Measurements from ENCODE around the gene TK2. TPM values are rescaled to one million over a fixed set of nuclear protein-coding genes. Genes with fewer than 3 reads are reported as not detected.
"Not testable (repeated sequence)": the region's sequence is repeated elsewhere in the genome, so short reads cannot be mapped to it uniquely, and the experiment has no call there.

TK2 gene
- polyA plus RNA-seq, 2 donors = 5.9 to 8.3 TPM

DNA sequence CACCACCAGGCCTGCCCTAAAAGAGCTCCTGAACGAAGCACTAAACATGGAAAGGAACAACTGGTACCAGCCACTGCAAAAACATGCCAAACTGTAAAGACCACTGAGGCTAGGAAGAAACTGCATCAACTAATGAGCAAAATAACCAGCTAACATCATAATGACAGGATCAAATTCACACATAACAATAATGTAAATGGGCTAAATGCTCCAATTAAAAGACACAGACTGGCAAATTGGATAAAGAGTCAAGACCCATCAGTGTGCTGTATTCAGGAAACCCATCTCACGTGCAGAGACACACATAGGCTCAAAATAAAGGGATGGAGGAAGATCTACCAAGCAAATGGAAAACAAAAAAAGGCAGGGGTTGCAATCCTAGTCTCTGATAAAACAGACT lies 52.0 kb downstream of the TK2 start:
- not testable (repeated sequence) for H3K4me3 ChIP-seq (ENCODE audit: low read depth in 1 of 2, low read length in 2 of 2); H3K27ac ChIP-seq (ENCODE audit: low read depth in 2 of 2, low read length in 1 of 2); H3K9me3 ChIP-seq (ENCODE audit: control insufficient read depth in 2 of 2, insufficient read depth in 1 of 2, low read depth in 1 of 2, low read length in 1 of 2); H3K4me1 ChIP-seq (ENCODE audit: control insufficient read depth in 2 of 2, insufficient read depth in 2 of 2, low read length in 1 of 2); H3K27me3 ChIP-seq (ENCODE audit: control insufficient read depth in 1 of 2, insufficient read depth in 2 of 2, low read length in 2 of 2); H3K36me3 ChIP-seq (ENCODE audit: control insufficient read depth in 2 of 2, insufficient read depth in 2 of 2, low read length in 1 of 2)
- 80 to 90% methylated on average over 1 of the region's 2 CpGs for WGBS, 2 donors

DNA sequence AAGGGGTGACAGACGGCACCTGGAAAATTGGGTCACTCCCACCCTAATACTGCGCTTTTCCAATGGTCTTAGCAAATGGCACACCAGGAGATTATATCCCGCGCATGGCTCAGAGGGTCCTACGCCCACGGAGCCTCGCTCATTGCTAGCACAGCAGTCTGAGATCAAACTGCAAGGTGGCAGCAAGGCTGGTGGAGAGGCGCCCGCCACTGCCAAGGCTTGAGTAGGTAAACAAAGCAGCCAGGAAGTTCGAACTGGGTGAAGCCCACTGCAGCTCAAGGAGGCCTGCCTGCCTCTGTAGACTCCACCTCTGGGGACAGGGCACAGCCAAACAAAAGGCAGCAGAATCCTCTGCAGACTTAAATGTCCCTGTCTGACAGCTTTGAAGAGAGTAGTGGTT lies 53.7 kb downstream of the TK2 start:
- H3K36me3 ChIP-seq (ENCODE audit: control insufficient read depth in 2 of 2, insufficient read depth in 2 of 2, low read length in 1 of 2); H3K27me3 ChIP-seq (ENCODE audit: control insufficient read depth in 1 of 2, insufficient read depth in 2 of 2, low read length in 2 of 2); H3K9me3 ChIP-seq (ENCODE audit: control insufficient read depth in 2 of 2, insufficient read depth in 1 of 2, low read depth in 1 of 2, low read length in 1 of 2); H3K4me1 ChIP-seq (ENCODE audit: control insufficient read depth in 2 of 2, insufficient read depth in 2 of 2, low read length in 1 of 2); H3K4me3 ChIP-seq (ENCODE audit: low read depth in 1 of 2, low read length in 2 of 2); H3K27ac ChIP-seq (ENCODE audit: low read depth in 2 of 2, low read length in 1 of 2): not testable (repeated sequence)
- WGBS, 2 donors = 92 to 96% methylated on average over 3 to 10 of the region's 10 CpGs

DNA sequence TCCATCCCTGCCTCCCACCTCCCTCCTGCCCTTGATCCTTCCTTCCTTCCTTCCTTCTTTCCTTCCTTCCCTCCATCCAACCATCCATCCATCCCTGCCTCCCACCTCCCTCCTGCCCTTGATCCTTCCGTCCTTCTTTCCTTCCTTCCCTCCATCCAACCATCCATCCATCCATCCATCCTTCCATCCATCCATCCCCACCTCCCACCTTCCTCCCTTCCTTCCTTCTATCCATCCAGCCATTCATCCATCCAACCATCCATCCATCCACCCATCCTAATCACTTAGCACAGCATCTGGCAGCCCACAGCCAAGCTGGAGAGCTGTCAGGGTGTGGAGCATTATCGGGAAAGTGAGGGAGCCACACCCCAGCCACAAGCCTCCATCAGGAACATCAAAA lies 54.5 kb downstream of the TK2 start:
- no peaks in the 10 kb centered on the region for H3K9me3 ChIP-seq (ENCODE audit: control insufficient read depth in 2 of 2, insufficient read depth in 1 of 2, low read depth in 1 of 2, low read length in 1 of 2)
- H3K27me3 ChIP-seq (ENCODE audit: control insufficient read depth in 1 of 2, insufficient read depth in 2 of 2, low read length in 2 of 2) = no peaks in the 10 kb centered on the region
- no peaks in the 10 kb centered on the region for H3K36me3 ChIP-seq (ENCODE audit: control insufficient read depth in 2 of 2, insufficient read depth in 2 of 2, low read length in 1 of 2)
- no peak overlapping the region for H3K4me3 ChIP-seq (ENCODE audit: low read depth in 1 of 2, low read length in 2 of 2)
- H3K27ac ChIP-seq (ENCODE audit: low read depth in 2 of 2, low read length in 1 of 2) = no peak overlapping the region
- WGBS, 2 donors = 88 to 92% methylated on average over 2 of the region's 2 CpGs
- no peaks in the 10 kb centered on the region for H3K4me1 ChIP-seq (ENCODE audit: control insufficient read depth in 2 of 2, insufficient read depth in 2 of 2, low read length in 1 of 2)

DNA sequence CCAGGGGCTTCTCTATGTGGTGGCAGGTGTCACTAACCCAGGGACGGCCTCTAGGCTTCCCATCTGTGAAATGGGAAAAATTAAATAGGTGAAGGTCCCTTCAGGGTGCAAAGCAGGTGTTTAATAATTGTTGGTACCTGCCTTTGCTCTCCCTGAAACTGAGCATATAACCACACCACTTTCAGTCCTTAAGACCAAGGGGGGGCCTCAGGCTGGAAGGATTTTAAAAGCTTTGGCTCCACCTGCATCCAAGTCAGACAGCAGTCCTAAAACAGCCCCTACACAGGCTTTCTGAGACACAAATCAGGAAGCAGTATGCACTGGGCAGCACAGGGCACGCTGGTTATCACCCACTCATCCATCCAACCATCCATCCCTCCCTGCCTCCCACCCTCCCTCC lies 55.0 kb downstream of the TK2 start:
- Histone ChIP-seq H3K27me3 (ENCODE audit: control insufficient read depth in 1 of 2, insufficient read depth in 2 of 2, low read length in 2 of 2) (no peaks in the 10 kb centered on the region), H3K9me3 (ENCODE audit: control insufficient read depth in 2 of 2, insufficient read depth in 1 of 2, low read depth in 1 of 2, low read length in 1 of 2) (no peaks in the 10 kb centered on the region), H3K36me3 (ENCODE audit: control insufficient read depth in 2 of 2, insufficient read depth in 2 of 2, low read length in 1 of 2) (no peaks in the 10 kb centered on the region), H3K27ac (ENCODE audit: low read depth in 2 of 2, low read length in 1 of 2) (no peak overlapping the region), H3K4me3 (ENCODE audit: low read depth in 1 of 2, low read length in 2 of 2) (no peak overlapping the region), H3K4me1 (ENCODE audit: control insufficient read depth in 2 of 2, insufficient read depth in 2 of 2, low read length in 1 of 2) (no peaks in the 10 kb centered on the region)
- 94% methylated on average over 2 of the region's 2 CpGs for WGBS, 2 donors

DNA sequence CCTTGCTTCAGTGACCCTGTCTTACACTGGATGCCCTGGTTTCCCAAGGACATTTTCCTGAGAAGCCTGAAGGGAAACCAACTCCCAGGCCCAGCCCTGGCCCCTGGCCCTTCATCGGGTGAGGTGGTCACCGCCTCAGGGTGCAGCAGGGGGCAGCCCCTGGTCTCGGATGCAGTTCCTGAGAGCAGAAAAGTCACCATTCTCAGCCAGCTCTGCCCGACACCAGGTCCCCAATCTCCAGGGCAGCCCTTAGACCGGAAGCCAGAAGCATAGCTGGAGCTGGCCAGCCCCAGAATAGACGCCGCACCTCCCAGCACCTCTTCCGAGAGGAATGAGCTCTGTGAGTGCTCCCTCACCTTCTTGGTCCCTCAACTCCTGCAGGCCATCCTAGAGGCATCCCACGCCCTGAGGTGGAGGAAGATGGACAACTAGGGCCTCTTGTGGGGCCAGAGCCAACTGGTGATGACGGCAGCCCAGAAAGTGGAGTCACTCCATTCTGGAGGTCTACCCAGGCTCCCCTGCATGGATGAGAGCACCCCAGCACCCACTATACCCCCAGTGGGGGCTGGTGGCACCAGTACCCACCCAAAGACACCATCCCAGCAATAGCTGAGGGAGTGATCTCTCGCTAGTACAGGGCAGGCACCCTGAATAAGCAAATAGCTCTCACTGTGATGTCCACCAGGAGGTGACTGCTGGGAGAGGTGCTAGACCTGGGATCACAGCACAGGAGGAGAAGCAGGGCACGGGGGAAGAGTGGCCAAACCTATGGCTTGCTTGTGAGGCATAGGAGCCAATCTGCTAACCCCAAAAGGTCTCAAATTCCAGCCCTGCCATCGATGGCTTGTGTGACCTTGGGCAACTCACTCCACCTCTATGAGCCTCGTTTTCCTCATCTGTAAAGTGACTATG lies 56.2 kb downstream of the TK2 start:
- WGBS, 2 donors = 92 to 93% methylated on average over 14 of the region's 14 CpGs
- H3K4me3 ChIP-seq (ENCODE audit: low read depth in 1 of 2, low read length in 2 of 2) = no peak overlapping the region
- H3K36me3 ChIP-seq (ENCODE audit: control insufficient read depth in 2 of 2, insufficient read depth in 2 of 2, low read length in 1 of 2) = no peaks in the 10 kb centered on the region
- H3K27ac ChIP-seq (ENCODE audit: low read depth in 2 of 2, low read length in 1 of 2) = no peak overlapping the region
- H3K27me3 ChIP-seq (ENCODE audit: control insufficient read depth in 1 of 2, insufficient read depth in 2 of 2, low read length in 2 of 2) = no peaks in the 10 kb centered on the region
- no peaks in the 10 kb centered on the region for H3K4me1 ChIP-seq (ENCODE audit: control insufficient read depth in 2 of 2, insufficient read depth in 2 of 2, low read length in 1 of 2)
- no peaks in the 10 kb centered on the region for H3K9me3 ChIP-seq (ENCODE audit: control insufficient read depth in 2 of 2, insufficient read depth in 1 of 2, low read depth in 1 of 2, low read length in 1 of 2)

DNA sequence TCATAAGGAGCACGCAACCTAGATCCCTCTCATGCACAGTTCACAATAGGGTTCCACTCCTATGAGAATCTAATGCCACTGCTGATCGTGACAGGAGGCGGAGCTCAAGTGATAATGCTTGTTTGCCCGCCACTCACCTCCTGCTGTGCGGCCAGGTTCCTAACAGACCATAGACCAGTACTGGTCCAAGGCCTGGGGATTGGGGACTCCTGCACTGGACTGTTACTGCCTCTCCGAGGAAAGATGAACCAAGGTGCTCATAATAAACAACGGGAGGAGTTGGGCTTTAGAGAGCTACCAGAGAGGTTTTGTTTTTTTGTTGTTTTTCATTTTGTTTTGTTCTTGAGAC lies 58.2 kb downstream of the TK2 start:
- Histone ChIP-seq H3K36me3 (ENCODE audit: control insufficient read depth in 2 of 2, insufficient read depth in 2 of 2, low read length in 1 of 2) (no peaks in the 10 kb centered on the region), H3K9me3 (ENCODE audit: control insufficient read depth in 2 of 2, insufficient read depth in 1 of 2, low read depth in 1 of 2, low read length in 1 of 2) (no peaks in the 10 kb centered on the region), H3K4me1 (ENCODE audit: control insufficient read depth in 2 of 2, insufficient read depth in 2 of 2, low read length in 1 of 2) (peaks cover 2 to 3% of the 10 kb centered on the region in 2 donors), H3K27ac (ENCODE audit: low read depth in 2 of 2, low read length in 1 of 2) (no peak overlapping the region), H3K27me3 (ENCODE audit: control insufficient read depth in 1 of 2, insufficient read depth in 2 of 2, low read length in 2 of 2) (no peaks in the 10 kb centered on the region), H3K4me3 (ENCODE audit: low read depth in 1 of 2, low read length in 2 of 2) (no peak overlapping the region)
- WGBS, 2 donors = 77 to 89% methylated on average over 7 of the region's 7 CpGs

DNA sequence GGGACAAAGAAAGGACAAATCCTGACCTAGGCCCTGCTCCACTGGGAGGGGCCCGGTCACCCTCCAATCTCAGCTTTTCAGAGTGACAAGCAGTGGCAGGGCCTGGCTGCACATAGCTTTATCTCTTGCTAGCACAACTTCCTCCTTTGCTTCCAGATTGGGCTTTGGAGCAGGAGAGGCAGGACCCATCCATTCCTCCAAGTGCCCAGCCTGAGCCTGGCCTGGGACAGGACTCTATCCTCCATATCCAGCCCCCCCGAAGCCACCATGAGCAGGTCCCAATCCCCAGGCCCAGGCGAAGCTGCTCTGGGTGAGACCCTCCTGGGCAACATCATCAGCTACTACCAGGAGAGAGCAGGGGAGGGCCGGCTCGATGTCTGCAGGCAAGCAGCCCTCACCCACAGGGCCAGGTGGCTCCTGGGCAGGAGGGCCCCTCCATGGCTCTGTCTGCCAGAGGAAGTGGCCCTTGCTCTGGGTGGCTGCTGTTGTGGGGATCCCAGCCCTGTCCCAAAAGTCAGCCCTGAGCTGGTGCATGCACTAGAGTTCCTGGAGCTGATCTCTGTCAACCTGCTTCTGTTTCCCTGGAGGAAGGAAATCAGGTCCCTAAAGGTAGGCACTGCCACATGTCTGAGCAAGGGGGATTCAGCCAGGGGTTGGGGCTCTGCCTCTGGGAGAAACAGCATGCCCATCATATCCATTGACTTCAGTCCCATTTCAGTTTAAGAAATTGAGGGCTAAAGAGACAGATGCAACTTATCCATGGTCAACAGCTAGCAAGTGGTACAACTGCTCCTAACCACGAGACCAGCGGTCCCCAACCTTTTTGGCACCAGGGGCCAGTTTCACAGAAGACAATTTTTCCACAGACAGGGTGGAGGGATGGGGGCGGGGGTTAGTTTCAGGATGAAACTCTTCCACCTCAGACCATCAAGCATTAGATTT lies 58.9 kb downstream of the TK2 start:
- Histone ChIP-seq H3K4me3 (ENCODE audit: low read depth in 1 of 2, low read length in 2 of 2) (no peak overlapping the region), H3K9me3 (ENCODE audit: control insufficient read depth in 2 of 2, insufficient read depth in 1 of 2, low read depth in 1 of 2, low read length in 1 of 2) (no peaks in the 10 kb centered on the region), H3K27me3 (ENCODE audit: control insufficient read depth in 1 of 2, insufficient read depth in 2 of 2, low read length in 2 of 2) (no peaks in the 10 kb centered on the region), H3K4me1 (ENCODE audit: control insufficient read depth in 2 of 2, insufficient read depth in 2 of 2, low read length in 1 of 2) (peaks cover 2 to 6% of the 10 kb centered on the region in 2 donors), H3K36me3 (ENCODE audit: control insufficient read depth in 2 of 2, insufficient read depth in 2 of 2, low read length in 1 of 2) (no peaks in the 10 kb centered on the region), H3K27ac (ENCODE audit: low read depth in 2 of 2, low read length in 1 of 2) (no peak overlapping the region)
- 85% methylated on average over 8 of the region's 8 CpGs for WGBS, 2 donors

DNA sequence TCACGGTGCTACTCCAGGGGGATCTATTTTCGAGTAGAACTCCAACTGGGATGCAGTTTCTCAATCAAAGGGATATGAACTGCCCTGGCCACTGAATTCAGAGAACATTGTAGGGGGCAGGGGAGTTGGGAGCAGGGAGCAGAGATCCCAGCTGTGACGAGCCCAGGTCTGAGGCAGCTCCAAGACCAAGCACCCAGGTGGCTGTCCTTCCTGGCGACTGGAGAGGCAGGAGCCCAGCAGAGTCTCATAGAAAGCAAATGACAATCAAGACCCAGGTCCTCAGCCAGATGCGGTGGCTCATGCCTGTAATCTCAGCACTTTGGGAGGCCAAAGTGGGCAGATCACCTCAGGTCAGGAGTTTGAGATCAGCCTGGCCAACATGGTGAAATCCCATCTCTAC lies 60.1 kb downstream of the TK2 start:
- Histone ChIP-seq H3K27me3 (ENCODE audit: control insufficient read depth in 1 of 2, insufficient read depth in 2 of 2, low read length in 2 of 2) (no peaks in the 10 kb centered on the region), H3K36me3 (ENCODE audit: control insufficient read depth in 2 of 2, insufficient read depth in 2 of 2, low read length in 1 of 2) (no peaks in the 10 kb centered on the region), H3K27ac (ENCODE audit: low read depth in 2 of 2, low read length in 1 of 2) (no peak overlapping the region), H3K9me3 (ENCODE audit: control insufficient read depth in 2 of 2, insufficient read depth in 1 of 2, low read depth in 1 of 2, low read length in 1 of 2) (no peaks in the 10 kb centered on the region), H3K4me3 (ENCODE audit: low read depth in 1 of 2, low read length in 2 of 2) (no peak overlapping the region), H3K4me1 (ENCODE audit: control insufficient read depth in 2 of 2, insufficient read depth in 2 of 2, low read length in 1 of 2) (peaks cover 2 to 6% of the 10 kb centered on the region in 2 donors)
- WGBS, 2 donors = 90 to 92% methylated on average over 5 of the region's 5 CpGs

DNA sequence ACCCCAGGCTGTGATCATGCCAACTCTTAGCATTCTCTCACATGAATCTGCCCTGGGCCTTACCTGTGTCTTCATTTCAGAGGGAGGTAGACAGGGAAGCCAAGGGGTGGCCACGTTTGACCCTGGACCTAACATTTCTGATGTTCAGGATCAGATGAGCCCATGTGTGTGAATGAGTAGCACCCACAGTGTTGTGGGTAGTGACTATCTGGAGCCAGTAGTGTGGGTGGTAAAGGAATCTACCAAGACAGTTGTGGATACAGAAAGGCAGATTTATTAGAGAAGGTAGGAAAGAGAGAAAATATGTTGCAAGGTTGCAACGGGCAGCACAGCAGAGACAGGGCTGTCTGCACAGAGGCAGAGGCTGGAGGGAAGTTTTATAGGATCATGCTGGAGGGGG lies 60.5 kb downstream of the TK2 start:
- Histone ChIP-seq H3K9me3 (ENCODE audit: control insufficient read depth in 2 of 2, insufficient read depth in 1 of 2, low read depth in 1 of 2, low read length in 1 of 2) (no peaks in the 10 kb centered on the region), H3K4me3 (ENCODE audit: low read depth in 1 of 2, low read length in 2 of 2) (no peak overlapping the region), H3K27me3 (ENCODE audit: control insufficient read depth in 1 of 2, insufficient read depth in 2 of 2, low read length in 2 of 2) (no peaks in the 10 kb centered on the region), H3K36me3 (ENCODE audit: control insufficient read depth in 2 of 2, insufficient read depth in 2 of 2, low read length in 1 of 2) (no peaks in the 10 kb centered on the region), H3K27ac (ENCODE audit: low read depth in 2 of 2, low read length in 1 of 2) (no peak overlapping the region), H3K4me1 (ENCODE audit: control insufficient read depth in 2 of 2, insufficient read depth in 2 of 2, low read length in 1 of 2) (peaks cover 2 to 6% of the 10 kb centered on the region in 2 donors)
- 71 to 72% methylated on average over 2 of the region's 2 CpGs for WGBS, 2 donors

Measured in esophagus (tissue), 2 donors.